ENCODE results near the gene POF1B. TPM values are rescaled to one million over a fixed set of nuclear protein-coding genes. Genes with fewer than 3 reads are reported as not detected.

POF1B gene
- polyA plus RNA-seq, 1 donor from 2014 or later = not detected

DNA sequence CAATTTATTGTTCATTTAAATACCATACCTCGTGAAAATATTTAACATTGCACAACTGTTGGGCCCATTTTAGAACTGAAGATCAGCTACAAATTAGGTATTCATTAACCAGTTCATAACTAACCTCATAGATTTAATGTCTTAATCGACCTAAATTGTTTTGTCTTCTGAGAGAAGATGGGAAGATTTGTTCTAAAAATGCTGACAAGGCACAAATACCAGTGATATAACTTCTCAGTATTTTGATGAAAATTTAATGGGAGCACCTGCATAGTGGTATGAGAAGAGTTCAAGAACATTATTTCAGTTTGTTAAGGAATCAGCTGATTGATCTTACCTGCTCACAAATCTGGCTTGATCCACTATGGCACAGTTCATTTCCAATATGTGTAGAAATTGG is 33.9 kb downstream of the POF1B start:
- no peak overlapping the region for H2AFZ ChIP-seq (ENCODE audit: low read depth, low read length)
- H3K9me3 ChIP-seq (ENCODE audit: low read length) = no peaks in the 10 kb centered on the region
- TF ChIP-seq MXI1 (conservative IDR thresholded peaks at IDR 0.05; ENCODE audit: poor library complexity, severe bottlenecking) = no peak
- TF ChIP-seq RAD21 (conservative IDR thresholded peaks at IDR 0.05) = no peak
- TF ChIP-seq POLR2AphosphoS5 (IDR thresholded peaks at IDR 0.05) = no peak
- no peak for TF ChIP-seq EP300 (conservative IDR thresholded peaks at IDR 0.05; ENCODE audit: poor library complexity, severe bottlenecking)
- TF ChIP-seq EZH2 (IDR thresholded peaks at IDR 0.05; ENCODE audit: borderline replicate concordance, insufficient read depth, low read length, poor library complexity, severe bottlenecking) = no peak
- TF ChIP-seq, protein P1, sequence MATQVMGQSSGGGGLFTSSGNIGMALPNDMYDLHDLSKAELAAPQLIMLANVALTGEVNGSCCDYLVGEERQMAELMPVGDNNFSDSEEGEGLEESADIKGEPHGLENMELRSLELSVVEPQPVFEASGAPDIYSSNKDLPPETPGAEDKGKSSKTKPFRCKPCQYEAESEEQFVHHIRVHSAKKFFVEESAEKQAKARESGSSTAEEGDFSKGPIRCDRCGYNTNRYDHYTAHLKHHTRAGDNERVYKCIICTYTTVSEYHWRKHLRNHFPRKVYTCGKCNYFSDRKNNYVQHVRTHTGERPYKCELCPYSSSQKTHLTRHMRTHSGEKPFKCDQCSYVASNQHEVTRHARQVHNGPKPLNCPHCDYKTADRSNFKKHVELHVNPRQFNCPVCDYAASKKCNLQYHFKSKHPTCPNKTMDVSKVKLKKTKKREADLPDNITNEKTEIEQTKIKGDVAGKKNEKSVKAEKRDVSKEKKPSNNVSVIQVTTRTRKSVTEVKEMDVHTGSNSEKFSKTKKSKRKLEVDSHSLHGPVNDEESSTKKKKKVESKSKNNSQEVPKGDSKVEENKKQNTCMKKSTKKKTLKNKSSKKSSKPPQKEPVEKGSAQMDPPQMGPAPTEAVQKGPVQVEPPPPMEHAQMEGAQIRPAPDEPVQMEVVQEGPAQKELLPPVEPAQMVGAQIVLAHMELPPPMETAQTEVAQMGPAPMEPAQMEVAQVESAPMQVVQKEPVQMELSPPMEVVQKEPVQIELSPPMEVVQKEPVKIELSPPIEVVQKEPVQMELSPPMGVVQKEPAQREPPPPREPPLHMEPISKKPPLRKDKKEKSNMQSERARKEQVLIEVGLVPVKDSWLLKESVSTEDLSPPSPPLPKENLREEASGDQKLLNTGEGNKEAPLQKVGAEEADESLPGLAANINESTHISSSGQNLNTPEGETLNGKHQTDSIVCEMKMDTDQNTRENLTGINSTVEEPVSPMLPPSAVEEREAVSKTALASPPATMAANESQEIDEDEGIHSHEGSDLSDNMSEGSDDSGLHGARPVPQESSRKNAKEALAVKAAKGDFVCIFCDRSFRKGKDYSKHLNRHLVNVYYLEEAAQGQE (IDR thresholded peaks at IDR 0.05; ENCODE audit: borderline replicate concordance) = no peak
- TF ChIP-seq TAF1 (IDR thresholded peaks at IDR 0.05; ENCODE audit: low read depth) = no peak
- no peak for TF ChIP-seq SMC3 (conservative IDR thresholded peaks at IDR 0.05; ENCODE audit: poor library complexity)
- TF ChIP-seq, protein P2, sequence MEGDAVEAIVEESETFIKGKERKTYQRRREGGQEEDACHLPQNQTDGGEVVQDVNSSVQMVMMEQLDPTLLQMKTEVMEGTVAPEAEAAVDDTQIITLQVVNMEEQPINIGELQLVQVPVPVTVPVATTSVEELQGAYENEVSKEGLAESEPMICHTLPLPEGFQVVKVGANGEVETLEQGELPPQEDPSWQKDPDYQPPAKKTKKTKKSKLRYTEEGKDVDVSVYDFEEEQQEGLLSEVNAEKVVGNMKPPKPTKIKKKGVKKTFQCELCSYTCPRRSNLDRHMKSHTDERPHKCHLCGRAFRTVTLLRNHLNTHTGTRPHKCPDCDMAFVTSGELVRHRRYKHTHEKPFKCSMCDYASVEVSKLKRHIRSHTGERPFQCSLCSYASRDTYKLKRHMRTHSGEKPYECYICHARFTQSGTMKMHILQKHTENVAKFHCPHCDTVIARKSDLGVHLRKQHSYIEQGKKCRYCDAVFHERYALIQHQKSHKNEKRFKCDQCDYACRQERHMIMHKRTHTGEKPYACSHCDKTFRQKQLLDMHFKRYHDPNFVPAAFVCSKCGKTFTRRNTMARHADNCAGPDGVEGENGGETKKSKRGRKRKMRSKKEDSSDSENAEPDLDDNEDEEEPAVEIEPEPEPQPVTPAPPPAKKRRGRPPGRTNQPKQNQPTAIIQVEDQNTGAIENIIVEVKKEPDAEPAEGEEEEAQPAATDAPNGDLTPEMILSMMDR (IDR thresholded peaks at IDR 0.05; ENCODE audit: poor library complexity, severe bottlenecking) = no peak
- no peaks in the 10 kb centered on the region for H3K36me3 ChIP-seq (ENCODE audit: insufficient read depth, low read length)
- no peaks in the 10 kb centered on the region for H3F3A ChIP-seq (ENCODE audit: insufficient read depth, low read length, poor library complexity, severe bottlenecking)
- H3K79me2 ChIP-seq (replicated peaks; ENCODE audit: insufficient read depth, low read length) = no peaks in the 10 kb centered on the region
- no peak overlapping the region for H3K4me2 ChIP-seq (ENCODE audit: low read length)
- H3K9me2 ChIP-seq (ENCODE audit: insufficient read depth, low read length) = no peaks in the 10 kb centered on the region
- no peak overlapping the region for H3K9ac ChIP-seq (ENCODE audit: low read length)
- H3K27me3 ChIP-seq (ENCODE audit: insufficient read depth, low read depth, low read length) = no peaks in the 10 kb centered on the region
- no peaks in the 10 kb centered on the region for H4K20me1 ChIP-seq (ENCODE audit: insufficient read depth)
- H3K4me3 ChIP-seq (ENCODE audit: low read length) = no peak overlapping the region
- no peak overlapping the region for H3K27ac ChIP-seq (ENCODE audit: low read length)

DNA sequence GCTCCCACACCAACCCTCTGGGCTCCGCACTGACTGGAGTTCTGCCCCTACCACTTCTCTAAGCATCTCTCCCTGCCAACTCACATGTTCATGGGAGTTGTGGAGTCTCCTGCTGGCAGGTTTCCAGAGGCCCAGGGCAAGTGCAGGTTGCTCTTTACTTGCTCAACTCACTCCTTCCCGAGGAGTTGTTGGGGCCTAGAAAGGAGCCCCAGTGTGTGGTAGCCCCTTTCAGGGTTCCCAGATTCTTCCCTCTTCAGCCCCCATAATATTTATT is 52.5 kb downstream of the POF1B start:
- no peaks in the 10 kb centered on the region for H3K27me3 ChIP-seq (ENCODE audit: insufficient read depth, low read depth, low read length)
- TF ChIP-seq POLR2AphosphoS5 (IDR thresholded peaks at IDR 0.05) (no peak), EZH2 (IDR thresholded peaks at IDR 0.05; ENCODE audit: borderline replicate concordance, insufficient read depth, low read length, poor library complexity, severe bottlenecking) (no peak), SMC3 (conservative IDR thresholded peaks at IDR 0.05; ENCODE audit: poor library complexity) (no peak), MXI1 (conservative IDR thresholded peaks at IDR 0.05; ENCODE audit: poor library complexity, severe bottlenecking) (no peak), RAD21 (conservative IDR thresholded peaks at IDR 0.05) (no peak), TAF1 (IDR thresholded peaks at IDR 0.05; ENCODE audit: low read depth) (no peak), EP300 (conservative IDR thresholded peaks at IDR 0.05; ENCODE audit: poor library complexity, severe bottlenecking) (no peak)
- TF ChIP-seq, protein P1 (IDR thresholded peaks at IDR 0.05; ENCODE audit: borderline replicate concordance) = no peak
- TF ChIP-seq, protein P2 (IDR thresholded peaks at IDR 0.05; ENCODE audit: poor library complexity, severe bottlenecking) = no peak
- H3K9me2 ChIP-seq (ENCODE audit: insufficient read depth, low read length) = no peaks in the 10 kb centered on the region
- no peak overlapping the region for H3K9ac ChIP-seq (ENCODE audit: low read length)
- no peaks in the 10 kb centered on the region for H3K9me3 ChIP-seq (ENCODE audit: low read length)
- H3K79me2 ChIP-seq (replicated peaks; ENCODE audit: insufficient read depth, low read length) = no peaks in the 10 kb centered on the region
- no peaks in the 10 kb centered on the region for H3K36me3 ChIP-seq (ENCODE audit: insufficient read depth, low read length)
- no peaks in the 10 kb centered on the region for H4K20me1 ChIP-seq (ENCODE audit: insufficient read depth)
- no peak overlapping the region for H3K4me3 ChIP-seq (ENCODE audit: low read length)
- H3K4me2 ChIP-seq (ENCODE audit: low read length) = no peak overlapping the region
- H2AFZ ChIP-seq (ENCODE audit: low read depth, low read length) = no peak overlapping the region
- H3F3A ChIP-seq (ENCODE audit: insufficient read depth, low read length, poor library complexity, severe bottlenecking) = no peaks in the 10 kb centered on the region
- H3K27ac ChIP-seq (ENCODE audit: low read length) = no peak overlapping the region

Measured in neural cell (in vitro differentiated cells).